H1 (cell line): ENCODE data around the gene PROZ.

Experiments used
- ASH2L ChIP-seq: fragments of 200-600, 300-600 bp; sonication (generic); IDR thresholded peaks from one replicate; pipeline ENCODE4 v1.7.1; 2017; ENCODE audit warnings: low read length
- ATF2 ChIP-seq: IDR thresholded peaks from 2 replicates; pipeline ENCODE4 v1.6.1; 2012; ENCODE audit warnings: low read length, inconsistent platforms
- CHD1 ChIP-seq: IDR thresholded peaks from 2 replicates; pipeline ENCODE4 v1.6.1; 2012; ENCODE audit warnings: low read depth, low read length, improper control_type of control experiment
- CTCF ChIP-seq, 3 experiments: IDR thresholded peaks; 1 replicate in 2 of 3; 2 replicates in 1 of 3; pipeline versions ENCODE4 v1.5.1 to v1.6.1; 2011; ENCODE audit warnings: low read length in 3 of 3, mild to moderate bottlenecking in 3 of 3, inconsistent platforms in 2 of 3, low read depth in 1 of 3, moderate library complexity in 1 of 3; ENCODE audit not compliant: insufficient read depth in 1 of 3; ENCODE audit errors: control extremely low read depth in 1 of 3
- EGR1 ChIP-seq: IDR thresholded peaks from 2 replicates; pipeline ENCODE4 v1.6.1; 2011; ENCODE audit warnings: low read depth, low read length, borderline replicate concordance
- JUN ChIP-seq: IDR thresholded peaks from 2 replicates; pipeline ENCODE4 v1.6.1; 2011; ENCODE audit warnings: low read depth, mild to moderate bottlenecking, improper control_type of control experiment, low read length
- MAFK ChIP-seq: IDR thresholded peaks from 2 replicates; pipeline ENCODE4 v1.6.1; 2012; ENCODE audit warnings: low read depth, mild to moderate bottlenecking, improper control_type of control experiment, low read length
- NRF1 ChIP-seq: IDR thresholded peaks from 2 replicates; pipeline ENCODE4 v1.6.1; 2011; ENCODE audit warnings: mild to moderate bottlenecking, low read depth, low read length, improper control_type of control experiment
- POLR2A ChIP-seq, 2 experiments: IDR thresholded peaks; 1 replicate in 1 of 2; 2 replicates in 1 of 2; pipeline ENCODE4 v1.6.1; 2011; ENCODE audit warnings: low read depth in 2 of 2, low read length in 2 of 2, mild to moderate bottlenecking in 2 of 2; ENCODE audit errors: control extremely low read depth in 1 of 2
- POLR2AphosphoS5 ChIP-seq: IDR thresholded peaks from 2 replicates; pipeline ENCODE4 v1.6.1; 2011; ENCODE audit warnings: low read depth, low read length
- RAD21 ChIP-seq, 2 experiments: IDR thresholded peaks in 1 of 2; conservative IDR thresholded peaks in 1 of 2; 2 replicates each; pipeline ENCODE4 v1.6.1; 2011; ENCODE audit warnings: low read depth in 2 of 2, low read length in 2 of 2, improper control_type of control experiment in 1 of 2, inconsistent platforms in 1 of 2, mild to moderate bottlenecking in 1 of 2, moderate library complexity in 1 of 2
- SP1 ChIP-seq: IDR thresholded peaks from 2 replicates; pipeline ENCODE4 v1.6.1; 2011; ENCODE audit warnings: low read depth, low read length
- USF2 ChIP-seq: IDR thresholded peaks from 2 replicates; pipeline ENCODE4 v1.6.1; 2011; ENCODE audit warnings: low read length, improper control_type of control experiment

- TF ChIP-seq CTCF (IDR thresholded peaks at IDR 0.05; ENCODE audit: control extremely low read depth in 1 of 3, insufficient read depth in 1 of 3, low read depth in 1 of 3, low read length in 3 of 3) = no peak
- no peak for TF ChIP-seq SP1
- TF ChIP-seq MAFK = no peak
- no peak for TF ChIP-seq ATF2
- no peak for TF ChIP-seq USF2
- TF ChIP-seq RAD21 (IDR thresholded peaks at IDR 0.05 in 1 of 2, conservative IDR thresholded peaks at IDR 0.05 in 1 of 2; ENCODE audit: low read depth in 2 of 2, low read length in 2 of 2) = no peak
- TF ChIP-seq JUN = no peak
- TF ChIP-seq EGR1 = no peak
- no peak for TF ChIP-seq POLR2A (IDR thresholded peaks at IDR 0.05; ENCODE audit: control extremely low read depth in 1 of 2, low read depth in 2 of 2, low read length in 2 of 2)
- no peak for TF ChIP-seq CHD1
- TF ChIP-seq POLR2AphosphoS5 = no peak
- no peak for TF ChIP-seq NRF1
- no peak for TF ChIP-seq ASH2L
These were observed 33.8 kb downstream of the PROZ start for GRCh38 chr13:113192279-113192678.
